Measurements from ENCODE around the gene SHANK3. TPM values are rescaled to one million over a fixed set of nuclear protein-coding genes. Genes with fewer than 3 reads are reported as not detected.
A peak's percentile ranks its signal among the peaks of the same experiment; 100 is the strongest.

Gene SHANK3
- total RNA-seq, 1 donor from 2014 or later = 223 TPM

GRCh38 chr22:50715250-50715649 is 42.6 kb downstream of the SHANK3 start:
- Mint-ChIP-seq H3K36me3 (ENCODE audit: low read depth, unreplicated experiment) (peaks cover 67% of the 10 kb centered on the region), H3K9me3 (ENCODE audit: unreplicated experiment) (no peaks in the 10 kb centered on the region), H3K4me3 (ENCODE audit: unreplicated experiment) (peak overlapping the region; percentile 51), H3K27me3 (ENCODE audit: unreplicated experiment) (peaks cover 67% of the 10 kb centered on the region), H3K27ac (ENCODE audit: unreplicated experiment) (no peak overlapping the region), H3K4me1 (ENCODE audit: unreplicated experiment) (peaks cover 49% of the 10 kb centered on the region)
- TF ChIP-seq CTCF (IDR thresholded peaks at IDR 0.05; ENCODE audit: unreplicated experiment) = no peak
- no peak for DNase-seq (ENCODE audit: low spot score)

- Mint-ChIP-seq H3K9me3 (ENCODE audit: unreplicated experiment) (no peaks in the 10 kb centered on the region), H3K36me3 (ENCODE audit: low read depth, unreplicated experiment) (peaks cover 62% of the 10 kb centered on the region), H3K4me1 (ENCODE audit: unreplicated experiment) (peaks cover 45% of the 10 kb centered on the region), H3K27ac (ENCODE audit: unreplicated experiment) (no peak overlapping the region), H3K4me3 (ENCODE audit: unreplicated experiment) (peak overlapping the region; percentile 88), H3K27me3 (ENCODE audit: unreplicated experiment) (peaks cover 64% of the 10 kb centered on the region)
- DNase-seq (ENCODE audit: low spot score) = no peak
- TF ChIP-seq CTCF (IDR thresholded peaks at IDR 0.05; ENCODE audit: unreplicated experiment) = no peak
Observed at GRCh38 chr22:50715776-50716175, 43.2 kb downstream of the SHANK3 start.

GRCh38 chr22:50716290-50717024 is 43.8 kb downstream of the SHANK3 start:
- Mint-ChIP-seq H3K27me3 (ENCODE audit: unreplicated experiment) (peaks cover 60% of the 10 kb centered on the region), H3K36me3 (ENCODE audit: low read depth, unreplicated experiment) (peaks cover 55% of the 10 kb centered on the region), H3K27ac (ENCODE audit: unreplicated experiment) (peak overlapping the region; percentile 86), H3K4me1 (ENCODE audit: unreplicated experiment) (peaks cover 40% of the 10 kb centered on the region), H3K4me3 (ENCODE audit: unreplicated experiment) (peak overlapping the region; percentile 88), H3K9me3 (ENCODE audit: unreplicated experiment) (no peaks in the 10 kb centered on the region)
- TF ChIP-seq CTCF (IDR thresholded peaks at IDR 0.05; ENCODE audit: unreplicated experiment) = no peak
- DNase-seq (ENCODE audit: low spot score) = no peak

GRCh38 chr22:50717709-50718351 is 45.2 kb downstream of the SHANK3 start:
- H3K4me3 Mint-ChIP-seq (ENCODE audit: unreplicated experiment) = peak overlapping the region; percentile 84
- TF ChIP-seq CTCF (IDR thresholded peaks at IDR 0.05; ENCODE audit: unreplicated experiment) = no peak
- no peaks in the 10 kb centered on the region for H3K9me3 Mint-ChIP-seq (ENCODE audit: unreplicated experiment)
- peaks cover 54% of the 10 kb centered on the region for H3K36me3 Mint-ChIP-seq (ENCODE audit: low read depth, unreplicated experiment)
- DNase-seq (ENCODE audit: low spot score) = no peak
- H3K27me3 Mint-ChIP-seq (ENCODE audit: unreplicated experiment) = peaks cover 62% of the 10 kb centered on the region
- peaks cover 47% of the 10 kb centered on the region for H3K4me1 Mint-ChIP-seq (ENCODE audit: unreplicated experiment)
- peak overlapping the region; percentile 83 for H3K27ac Mint-ChIP-seq (ENCODE audit: unreplicated experiment)

- H3K36me3 Mint-ChIP-seq (ENCODE audit: low read depth, unreplicated experiment) = peaks cover 54% of the 10 kb centered on the region
- no peak for TF ChIP-seq CTCF (IDR thresholded peaks at IDR 0.05; ENCODE audit: unreplicated experiment)
- peaks cover 45% of the 10 kb centered on the region for H3K4me1 Mint-ChIP-seq (ENCODE audit: unreplicated experiment)
- H3K27ac Mint-ChIP-seq (ENCODE audit: unreplicated experiment) = peak overlapping the region; percentile 83
- peaks cover 61% of the 10 kb centered on the region for H3K27me3 Mint-ChIP-seq (ENCODE audit: unreplicated experiment)
- no peak for DNase-seq (ENCODE audit: low spot score)
- no peaks in the 10 kb centered on the region for H3K9me3 Mint-ChIP-seq (ENCODE audit: unreplicated experiment)
- peak overlapping the region; percentile 47 for H3K4me3 Mint-ChIP-seq (ENCODE audit: unreplicated experiment)
Observed at GRCh38 chr22:50718352-50718709, 45.7 kb downstream of the SHANK3 start.
